ENCODE measurements around the gene DYNC1LI1. TPM values are rescaled to one million over a fixed set of nuclear protein-coding genes. Genes with fewer than 3 reads are reported as not detected.

Gene DYNC1LI1
- total RNA-seq, 2 experiments from 2014 or later = 29.5 to 30.6 TPM

DNA sequence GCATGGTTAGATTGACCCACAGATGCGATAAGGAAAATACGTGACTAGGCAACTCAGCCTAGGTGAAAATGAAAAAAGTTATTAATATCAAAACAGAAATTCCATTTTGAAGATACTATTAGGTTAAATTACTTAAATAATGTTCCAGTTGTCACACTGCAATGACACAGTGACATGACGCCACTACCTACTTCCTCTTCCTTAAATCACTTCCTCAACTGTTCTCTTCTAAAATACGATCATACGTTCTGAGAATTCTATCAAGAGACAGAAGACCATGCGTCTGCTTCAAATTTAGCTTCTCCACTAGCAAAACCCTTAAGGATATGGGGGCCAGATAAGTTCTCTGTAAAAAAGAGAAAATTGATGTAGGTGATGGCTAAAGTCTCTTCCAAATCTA lies 86.2 kb downstream of the DYNC1LI1 start:
- DNase-seq (no peak), ATAC-seq (ENCODE audit: low read depth) (no peak)
- POLR2A ChIA-PET = interaction anchor here (1.0 kb wide), 1 partner anchor 14 kb away, joined by 3 read pairs; no protein-coding TSS in a partner anchor
- Mint-ChIP-seq H3K4me3 (peak overlapping the region; percentile 23), H3K27ac (no peak overlapping the region), H3K4me1 (peaks cover 13% of the 10 kb centered on the region), H3K9me3 (no peaks in the 10 kb centered on the region), H3K36me3 (peaks cover 57% of the 10 kb centered on the region), H3K27me3 (no peaks in the 10 kb centered on the region)

DNA sequence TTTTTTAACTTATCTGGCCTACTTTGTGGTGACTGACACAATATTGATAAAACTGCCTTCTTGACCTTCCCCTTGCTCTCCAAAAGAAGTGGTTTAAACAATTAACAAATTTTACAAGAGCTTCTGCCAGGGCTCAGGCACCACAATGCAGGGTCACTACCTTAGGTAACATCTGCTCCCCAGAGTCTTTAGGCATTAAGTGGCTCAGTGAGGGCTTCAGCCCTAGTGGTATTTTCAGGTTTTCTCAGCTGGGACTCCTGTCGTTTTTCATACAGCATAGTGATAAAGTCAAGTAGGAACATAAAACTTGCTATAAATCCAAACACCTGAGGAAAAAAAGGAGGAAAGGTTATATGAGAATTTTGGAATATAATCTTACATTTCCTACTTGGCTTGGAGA lies 86.9 kb downstream of the DYNC1LI1 start:
- DNase-seq (no peak), ATAC-seq (ENCODE audit: low read depth) (no peak)
- Mint-ChIP-seq H3K4me3 (no peak overlapping the region), H3K36me3 (peaks cover 57% of the 10 kb centered on the region), H3K4me1 (peaks cover 13% of the 10 kb centered on the region), H3K9me3 (no peaks in the 10 kb centered on the region), H3K27me3 (no peaks in the 10 kb centered on the region), H3K27ac (no peak overlapping the region)
- POLR2A ChIA-PET = no interaction called here

DNA sequence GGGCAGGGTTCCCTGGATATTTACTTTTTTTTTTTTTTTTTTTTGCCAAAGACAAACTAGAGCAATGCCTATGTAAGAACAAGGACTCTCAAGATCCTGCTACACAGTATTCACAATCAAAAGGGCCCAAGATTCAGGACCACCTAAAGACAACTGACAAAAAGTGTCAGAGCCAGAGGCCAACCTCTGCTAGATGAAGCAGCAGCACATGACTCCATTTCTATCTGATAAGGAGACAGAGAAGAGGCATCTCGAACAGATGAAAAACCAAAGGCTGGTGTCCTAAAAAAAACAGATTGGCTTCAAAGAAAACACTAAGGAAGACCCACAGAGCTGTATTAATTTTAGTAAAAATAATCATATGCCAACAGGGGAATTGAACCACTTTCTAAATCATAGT lies 88.0 kb downstream of the DYNC1LI1 start:
- POLR2A ChIA-PET = no interaction called here
- DNase-seq (no peak), ATAC-seq (ENCODE audit: low read depth) (no peak)
- Mint-ChIP-seq H3K4me3 (no peak overlapping the region), H3K27ac (no peak overlapping the region), H3K9me3 (no peaks in the 10 kb centered on the region), H3K27me3 (no peaks in the 10 kb centered on the region), H3K4me1 (peaks cover 13% of the 10 kb centered on the region), H3K36me3 (peaks cover 55% of the 10 kb centered on the region)

DNA sequence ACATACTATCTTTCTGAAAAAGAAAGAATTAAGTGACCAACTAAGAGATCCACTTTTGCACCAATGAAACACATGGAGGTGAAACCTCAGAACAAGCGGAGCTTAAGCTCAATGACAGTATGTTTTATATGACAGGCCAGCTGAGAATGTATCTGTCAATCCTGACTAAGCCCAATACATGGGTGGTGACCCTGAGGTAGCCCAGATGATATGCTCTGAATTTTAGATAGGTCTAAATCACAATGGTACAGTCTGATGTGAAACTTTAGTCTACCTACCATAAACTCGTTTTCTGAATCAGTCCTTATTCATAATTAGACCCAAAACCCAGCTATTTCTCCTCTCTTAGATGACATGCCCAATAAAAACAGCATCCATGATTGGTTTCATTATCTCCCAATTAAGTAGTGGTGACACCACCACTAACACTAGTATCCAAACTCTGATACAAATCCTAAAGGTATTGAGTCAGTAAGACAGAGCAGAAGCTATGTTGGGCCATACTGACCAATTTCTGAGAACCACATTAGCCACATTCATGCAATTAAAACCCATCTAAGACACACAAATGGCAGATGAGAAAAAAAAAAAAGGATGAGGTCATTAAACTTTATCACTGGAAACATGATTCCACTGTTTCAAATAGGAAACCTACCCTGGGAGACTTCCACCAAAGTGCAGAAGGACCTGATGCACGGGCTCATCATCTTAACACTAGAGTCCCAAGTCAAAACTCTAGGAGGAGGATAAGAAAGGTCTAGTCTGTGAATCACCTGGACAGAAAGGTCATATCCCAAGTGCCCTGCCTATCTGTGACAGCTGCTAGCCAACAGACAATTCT lies 88.6 kb downstream of the DYNC1LI1 start:
- no peak overlapping the region for H3K27ac Mint-ChIP-seq
- no peaks in the 10 kb centered on the region for H3K9me3 Mint-ChIP-seq
- no peak for ATAC-seq (ENCODE audit: low read depth)
- H3K4me1 Mint-ChIP-seq = peaks cover 13% of the 10 kb centered on the region
- no peaks in the 10 kb centered on the region for H3K27me3 Mint-ChIP-seq
- no peak for DNase-seq
- POLR2A ChIA-PET = no interaction called here
- no peak overlapping the region for H3K4me3 Mint-ChIP-seq
- H3K36me3 Mint-ChIP-seq = peaks cover 55% of the 10 kb centered on the region

DNA sequence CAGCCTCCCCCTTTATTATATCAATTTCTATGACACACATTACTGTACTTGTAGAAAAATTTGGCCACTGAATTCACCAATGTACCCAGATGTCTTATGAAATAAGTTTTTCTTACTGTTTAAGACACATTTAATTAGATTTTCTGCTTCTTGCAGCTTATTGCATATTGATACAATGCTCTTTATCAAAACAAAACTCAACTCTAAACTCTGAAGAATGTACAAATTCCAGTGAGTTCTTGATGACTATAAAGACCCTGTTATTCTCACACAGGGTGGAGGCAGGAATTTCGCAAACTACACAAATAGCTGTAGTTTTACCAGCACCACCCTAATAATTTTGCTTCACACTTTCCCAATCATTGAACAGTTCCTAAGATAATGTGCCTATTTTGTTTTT lies 90.1 kb downstream of the DYNC1LI1 start:
- H3K9me3 Mint-ChIP-seq = no peaks in the 10 kb centered on the region
- ATAC-seq (ENCODE audit: low read depth) (no peak), DNase-seq (no peak)
- H3K4me3 Mint-ChIP-seq = no peak overlapping the region
- H3K4me1 Mint-ChIP-seq = peaks cover 14% of the 10 kb centered on the region
- peaks cover 58% of the 10 kb centered on the region for H3K36me3 Mint-ChIP-seq
- POLR2A ChIA-PET = no interaction called here
- H3K27me3 Mint-ChIP-seq = no peaks in the 10 kb centered on the region
- no peak overlapping the region for H3K27ac Mint-ChIP-seq

Small RNAs within 50 kb of the gene (microRNA-seq; reads per million reads assigned to microRNA genes)
- gene MIR548AY = not detected

Other genes with a start within 250 kb of the DYNC1LI1 start
- gene CMTM7, start 179.0 kb downstream of the DYNC1LI1 start, total RNA-seq = 10 to 100 TPM; 45.3 to 49.0 TPM
- 10 to 100 TPM; 37.8 to 38.0 TPM for gene CMTM6, start 68.0 kb downstream of the DYNC1LI1 start, total RNA-seq
- gene CNOT10, start 114.3 kb upstream of the DYNC1LI1 start, total RNA-seq = 10 to 100 TPM; 56.0 to 62.9 TPM
- not detected for gene TRIM71, start 247.1 kb upstream of the DYNC1LI1 start, total RNA-seq